K562 (cell line): ENCODE data around the gene P2RY11. TPM values are rescaled to one million over a fixed set of nuclear protein-coding genes. Genes with fewer than 3 reads are reported as not detected.

ENCODE experiments used
- ELF4 ChIP-seq: fragments of 450-650 bp; formaldehyde crosslinking; IDR thresholded peaks from 2 replicates; pipeline ENCODE4 v1.4.0; 2022; ENCODE audit warnings: missing genetic modification characterization
- GTF2F1 ChIP-seq: IDR thresholded peaks from 2 replicates; pipeline ENCODE4 v1.6.1; 2011; ENCODE audit warnings: low read depth, low read length, improper control_type of control experiment
- MAX ChIP-seq: sonication (generic); formaldehyde crosslinking; IDR thresholded peaks from 2 replicates; pipeline ENCODE4 v1.9.0; 2022; ENCODE audit warnings: mild to moderate bottlenecking, missing genetic modification reagents
- PHF20 ChIP-seq: fragments of 450-650 bp; IDR thresholded peaks from 2 replicates; pipeline ENCODE4 v1.6.1; 2018; ENCODE audit not compliant: partially characterized antibody
- polyA plus RNA-seq, 8 experiments: library from polyadenylated mRNA; depleted of rRNA in 4 of 8; stranded (reverse) in 5 of 8; unstranded in 3 of 8; fragments of >200 nt; fragmentation: Nextera tagmentation in 2 of 8; fragmentation: Illumina TruSeq in 1 of 8; extraction: Ambion mirVana in 2 of 8; extraction: Trizol in 1 of 8; gene quantifications; 2 replicates each; pipeline versions ENCODE4 v1.2.1 to v1.2.3, GENCODE V29; 2011 to 2014; ENCODE audit warnings: inconsistent platforms in 1 of 8, missing spikeins in 1 of 8
- total RNA-seq, 7 experiments: library from RNA; depleted of rRNA in 6 of 7; stranded (reverse); fragments of >200 nt in 6 of 7; fragmentation: Illumina TruSeq in 2 of 7; extraction: Trizol in 2 of 7; gene quantifications; 2 replicates each; pipeline versions ENCODE4 v1.2.1 to v1.2.3, GENCODE V29; 2011 to 2021; ENCODE audit warnings: low replicate concordance in 1 of 7
- TF ChIP-seq, protein P1 (sequence below): fragments of 450-650 bp; IDR thresholded peaks from 2 replicates; pipeline ENCODE4 v1.6.1; 2016; ENCODE audit warnings: mild to moderate bottlenecking, moderate library complexity
- TF ChIP-seq, protein P2 (sequence below): fragments of 250-450 bp; sonication (Bioruptor Pico); IDR thresholded peaks from 2 replicates; pipeline ENCODE4 v1.5.1; 2021; ENCODE audit warnings: mild to moderate bottlenecking

Gene P2RY11
- total and polyA plus RNA-seq, 9 of the 15 experiments (the other 6 are each of a cell fraction or from before 2014, with no cell fraction given) = 0.03 to 10.1 (median 1.5) TPM

DNA sequence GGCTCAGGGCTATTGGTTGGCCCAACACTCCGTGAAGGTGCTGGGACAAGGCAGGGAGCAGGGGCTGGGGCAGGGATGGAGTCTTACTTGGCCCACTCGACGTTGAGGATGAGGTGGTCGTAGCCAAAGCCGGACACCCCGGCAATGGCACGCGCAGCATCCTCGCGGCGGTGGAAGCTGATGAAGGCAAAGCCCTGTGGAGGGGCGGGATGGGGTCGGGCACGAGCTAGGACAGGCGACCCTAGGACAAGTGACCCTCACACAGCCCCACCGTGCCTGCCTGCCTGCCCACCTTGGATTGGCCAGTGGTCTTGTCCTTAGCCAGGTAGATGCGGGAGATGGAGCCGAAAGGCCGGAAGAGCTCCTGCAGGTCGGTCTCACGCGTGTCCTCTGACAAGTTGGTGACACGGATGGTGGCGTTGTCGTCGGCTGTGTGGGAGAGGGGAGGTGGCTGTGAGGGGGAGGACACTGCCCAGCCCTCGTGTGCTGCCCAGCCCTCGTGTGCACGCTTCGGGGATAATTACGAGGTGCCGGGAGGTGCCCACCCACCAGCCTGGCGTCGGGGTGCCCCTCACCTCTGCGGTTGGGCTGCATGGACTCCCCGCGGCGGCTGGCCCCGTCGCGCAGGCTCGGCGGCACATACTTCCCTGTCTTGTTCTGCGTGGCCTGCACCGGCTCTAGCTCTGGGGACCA, 4.0 kb downstream of the P2RY11 start (continued):
- TF ChIP-seq, protein P1, sequence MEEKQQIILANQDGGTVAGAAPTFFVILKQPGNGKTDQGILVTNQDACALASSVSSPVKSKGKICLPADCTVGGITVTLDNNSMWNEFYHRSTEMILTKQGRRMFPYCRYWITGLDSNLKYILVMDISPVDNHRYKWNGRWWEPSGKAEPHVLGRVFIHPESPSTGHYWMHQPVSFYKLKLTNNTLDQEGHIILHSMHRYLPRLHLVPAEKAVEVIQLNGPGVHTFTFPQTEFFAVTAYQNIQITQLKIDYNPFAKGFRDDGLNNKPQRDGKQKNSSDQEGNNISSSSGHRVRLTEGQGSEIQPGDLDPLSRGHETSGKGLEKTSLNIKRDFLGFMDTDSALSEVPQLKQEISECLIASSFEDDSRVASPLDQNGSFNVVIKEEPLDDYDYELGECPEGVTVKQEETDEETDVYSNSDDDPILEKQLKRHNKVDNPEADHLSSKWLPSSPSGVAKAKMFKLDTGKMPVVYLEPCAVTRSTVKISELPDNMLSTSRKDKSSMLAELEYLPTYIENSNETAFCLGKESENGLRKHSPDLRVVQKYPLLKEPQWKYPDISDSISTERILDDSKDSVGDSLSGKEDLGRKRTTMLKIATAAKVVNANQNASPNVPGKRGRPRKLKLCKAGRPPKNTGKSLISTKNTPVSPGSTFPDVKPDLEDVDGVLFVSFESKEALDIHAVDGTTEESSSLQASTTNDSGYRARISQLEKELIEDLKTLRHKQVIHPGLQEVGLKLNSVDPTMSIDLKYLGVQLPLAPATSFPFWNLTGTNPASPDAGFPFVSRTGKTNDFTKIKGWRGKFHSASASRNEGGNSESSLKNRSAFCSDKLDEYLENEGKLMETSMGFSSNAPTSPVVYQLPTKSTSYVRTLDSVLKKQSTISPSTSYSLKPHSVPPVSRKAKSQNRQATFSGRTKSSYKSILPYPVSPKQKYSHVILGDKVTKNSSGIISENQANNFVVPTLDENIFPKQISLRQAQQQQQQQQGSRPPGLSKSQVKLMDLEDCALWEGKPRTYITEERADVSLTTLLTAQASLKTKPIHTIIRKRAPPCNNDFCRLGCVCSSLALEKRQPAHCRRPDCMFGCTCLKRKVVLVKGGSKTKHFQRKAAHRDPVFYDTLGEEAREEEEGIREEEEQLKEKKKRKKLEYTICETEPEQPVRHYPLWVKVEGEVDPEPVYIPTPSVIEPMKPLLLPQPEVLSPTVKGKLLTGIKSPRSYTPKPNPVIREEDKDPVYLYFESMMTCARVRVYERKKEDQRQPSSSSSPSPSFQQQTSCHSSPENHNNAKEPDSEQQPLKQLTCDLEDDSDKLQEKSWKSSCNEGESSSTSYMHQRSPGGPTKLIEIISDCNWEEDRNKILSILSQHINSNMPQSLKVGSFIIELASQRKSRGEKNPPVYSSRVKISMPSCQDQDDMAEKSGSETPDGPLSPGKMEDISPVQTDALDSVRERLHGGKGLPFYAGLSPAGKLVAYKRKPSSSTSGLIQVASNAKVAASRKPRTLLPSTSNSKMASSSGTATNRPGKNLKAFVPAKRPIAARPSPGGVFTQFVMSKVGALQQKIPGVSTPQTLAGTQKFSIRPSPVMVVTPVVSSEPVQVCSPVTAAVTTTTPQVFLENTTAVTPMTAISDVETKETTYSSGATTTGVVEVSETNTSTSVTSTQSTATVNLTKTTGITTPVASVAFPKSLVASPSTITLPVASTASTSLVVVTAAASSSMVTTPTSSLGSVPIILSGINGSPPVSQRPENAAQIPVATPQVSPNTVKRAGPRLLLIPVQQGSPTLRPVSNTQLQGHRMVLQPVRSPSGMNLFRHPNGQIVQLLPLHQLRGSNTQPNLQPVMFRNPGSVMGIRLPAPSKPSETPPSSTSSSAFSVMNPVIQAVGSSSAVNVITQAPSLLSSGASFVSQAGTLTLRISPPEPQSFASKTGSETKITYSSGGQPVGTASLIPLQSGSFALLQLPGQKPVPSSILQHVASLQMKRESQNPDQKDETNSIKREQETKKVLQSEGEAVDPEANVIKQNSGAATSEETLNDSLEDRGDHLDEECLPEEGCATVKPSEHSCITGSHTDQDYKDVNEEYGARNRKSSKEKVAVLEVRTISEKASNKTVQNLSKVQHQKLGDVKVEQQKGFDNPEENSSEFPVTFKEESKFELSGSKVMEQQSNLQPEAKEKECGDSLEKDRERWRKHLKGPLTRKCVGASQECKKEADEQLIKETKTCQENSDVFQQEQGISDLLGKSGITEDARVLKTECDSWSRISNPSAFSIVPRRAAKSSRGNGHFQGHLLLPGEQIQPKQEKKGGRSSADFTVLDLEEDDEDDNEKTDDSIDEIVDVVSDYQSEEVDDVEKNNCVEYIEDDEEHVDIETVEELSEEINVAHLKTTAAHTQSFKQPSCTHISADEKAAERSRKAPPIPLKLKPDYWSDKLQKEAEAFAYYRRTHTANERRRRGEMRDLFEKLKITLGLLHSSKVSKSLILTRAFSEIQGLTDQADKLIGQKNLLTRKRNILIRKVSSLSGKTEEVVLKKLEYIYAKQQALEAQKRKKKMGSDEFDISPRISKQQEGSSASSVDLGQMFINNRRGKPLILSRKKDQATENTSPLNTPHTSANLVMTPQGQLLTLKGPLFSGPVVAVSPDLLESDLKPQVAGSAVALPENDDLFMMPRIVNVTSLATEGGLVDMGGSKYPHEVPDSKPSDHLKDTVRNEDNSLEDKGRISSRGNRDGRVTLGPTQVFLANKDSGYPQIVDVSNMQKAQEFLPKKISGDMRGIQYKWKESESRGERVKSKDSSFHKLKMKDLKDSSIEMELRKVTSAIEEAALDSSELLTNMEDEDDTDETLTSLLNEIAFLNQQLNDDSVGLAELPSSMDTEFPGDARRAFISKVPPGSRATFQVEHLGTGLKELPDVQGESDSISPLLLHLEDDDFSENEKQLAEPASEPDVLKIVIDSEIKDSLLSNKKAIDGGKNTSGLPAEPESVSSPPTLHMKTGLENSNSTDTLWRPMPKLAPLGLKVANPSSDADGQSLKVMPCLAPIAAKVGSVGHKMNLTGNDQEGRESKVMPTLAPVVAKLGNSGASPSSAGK = no peak
- peak; percentile 30; the same call in 1 of the 2 replicates for TF ChIP-seq MAX
- TF ChIP-seq PHF20 = no peak
- TF ChIP-seq ELF4 (CRISPR knock-in tag) = no peak
- TF ChIP-seq, protein P2, sequence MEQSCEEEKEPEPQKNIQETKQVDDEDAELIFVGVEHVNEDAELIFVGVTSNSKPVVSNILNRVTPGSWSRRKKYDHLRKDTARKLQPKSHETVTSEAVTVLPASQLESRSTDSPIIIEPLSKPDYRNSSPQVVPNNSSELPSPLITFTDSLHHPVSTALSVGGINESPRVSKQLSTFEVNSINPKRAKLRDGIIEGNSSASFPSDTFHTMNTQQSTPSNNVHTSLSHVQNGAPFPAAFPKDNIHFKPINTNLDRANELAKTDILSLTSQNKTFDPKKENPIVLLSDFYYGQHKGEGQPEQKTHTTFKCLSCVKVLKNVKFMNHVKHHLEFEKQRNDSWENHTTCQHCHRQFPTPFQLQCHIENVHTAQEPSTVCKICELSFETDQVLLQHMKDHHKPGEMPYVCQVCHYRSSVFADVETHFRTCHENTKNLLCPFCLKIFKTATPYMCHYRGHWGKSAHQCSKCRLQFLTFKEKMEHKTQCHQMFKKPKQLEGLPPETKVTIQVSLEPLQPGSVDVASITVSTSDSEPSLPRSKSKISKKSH (CRISPR knock-in tag) = no peak
- TF ChIP-seq GTF2F1 = no peak
